ENCODE measurements around the gene LRBA. TPM values are rescaled to one million over a fixed set of nuclear protein-coding genes. Genes with fewer than 3 reads are reported as not detected.
A peak's percentile ranks its signal among the peaks of the same experiment; 100 is the strongest.
"Not testable (repeated sequence)": the region's sequence is repeated elsewhere in the genome, so short reads cannot be mapped to it uniquely, and the experiment has no call there.

LRBA gene
- total RNA-seq, 1 experiment from 2014 or later = 25.9 TPM

DNA sequence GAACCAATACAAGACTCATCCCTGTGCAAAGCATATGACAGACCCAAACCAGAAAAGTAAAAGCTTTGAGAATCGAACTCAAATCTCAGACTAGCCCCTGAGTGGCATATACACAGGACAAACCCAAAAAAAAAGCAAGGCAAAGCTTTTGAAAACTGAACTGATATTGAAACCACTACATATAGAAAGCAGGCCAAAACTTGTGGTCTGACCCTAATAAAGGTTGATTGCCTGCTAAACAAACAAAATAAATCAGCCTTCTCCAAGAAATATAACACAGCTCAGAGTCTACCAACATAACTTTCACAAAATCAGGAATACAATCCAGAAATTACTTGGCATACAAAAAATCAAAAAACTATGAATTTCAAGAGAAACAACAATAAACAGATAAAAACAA lies 40.3 kb downstream of the LRBA start:
- no peak for DNase-seq (ENCODE audit: low spot score)

GRCh38 chr4:150974252-150974640 lies 40.8 kb downstream of the LRBA start:
- no peak for DNase-seq (ENCODE audit: low spot score)

GRCh38 chr4:150973626-150974251 lies 41.3 kb downstream of the LRBA start:
- DNase-seq (ENCODE audit: low spot score) = no peak

DNA sequence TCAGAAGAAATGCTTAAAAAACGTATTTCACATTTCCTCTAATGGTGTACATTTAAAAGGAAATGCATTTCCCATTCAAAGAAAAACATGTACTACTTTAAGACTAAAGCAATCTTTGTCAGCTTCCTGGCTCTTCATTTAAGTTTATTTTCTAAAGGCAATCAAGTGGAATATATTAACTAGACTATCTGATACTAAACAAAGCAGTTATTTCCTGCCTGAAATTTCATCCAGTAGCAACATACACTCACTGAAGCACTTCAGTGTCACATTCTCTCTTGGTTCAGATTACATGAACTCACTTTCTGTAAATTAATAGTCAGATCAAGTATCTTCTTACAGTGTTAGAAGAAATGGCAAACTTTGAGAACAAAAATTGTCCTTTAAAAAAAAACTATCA lies 42.5 kb downstream of the LRBA start:
- no peak for DNase-seq (ENCODE audit: low spot score)

GRCh38 chr4:150971901-150972300 lies 43.2 kb downstream of the LRBA start:
- DNase-seq (ENCODE audit: low spot score) = no peak

- DNase-seq (ENCODE audit: low spot score) = no peak
Measured at GRCh38 chr4:150970685-150971151, 44.4 kb downstream of the LRBA start.

DNA sequence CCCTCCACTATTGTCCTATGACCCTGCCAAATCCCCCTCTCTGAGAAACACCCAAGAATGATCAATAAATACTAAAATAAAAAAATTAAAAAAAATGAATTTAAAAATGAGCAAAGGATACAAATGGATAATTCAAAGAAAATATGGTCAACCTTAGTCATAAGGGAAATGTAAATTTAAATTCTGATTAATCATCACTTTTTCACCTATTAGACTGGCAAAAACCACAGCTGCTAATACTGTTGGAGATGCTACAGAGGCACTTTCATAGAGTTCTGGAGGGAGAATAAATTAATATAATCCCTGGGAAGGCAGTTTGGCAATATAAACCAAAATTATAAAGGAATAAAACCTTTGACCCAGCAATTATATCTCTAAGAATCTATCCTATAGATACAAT lies 50.3 kb downstream of the LRBA start:
- no peak for DNase-seq (ENCODE audit: low spot score)

GRCh38 chr4:150963602-150964345 lies 51.3 kb downstream of the LRBA start:
- DNase-seq (ENCODE audit: low spot score) = not testable (repeated sequence)

GRCh38 chr4:150962245-150962644 lies 52.8 kb downstream of the LRBA start:
- DNase-seq (ENCODE audit: low spot score) = peak; percentile 6

- DNase-seq (ENCODE audit: low spot score) = no peak
Measured at GRCh38 chr4:150961566-150961965, 53.5 kb downstream of the LRBA start.

DNA sequence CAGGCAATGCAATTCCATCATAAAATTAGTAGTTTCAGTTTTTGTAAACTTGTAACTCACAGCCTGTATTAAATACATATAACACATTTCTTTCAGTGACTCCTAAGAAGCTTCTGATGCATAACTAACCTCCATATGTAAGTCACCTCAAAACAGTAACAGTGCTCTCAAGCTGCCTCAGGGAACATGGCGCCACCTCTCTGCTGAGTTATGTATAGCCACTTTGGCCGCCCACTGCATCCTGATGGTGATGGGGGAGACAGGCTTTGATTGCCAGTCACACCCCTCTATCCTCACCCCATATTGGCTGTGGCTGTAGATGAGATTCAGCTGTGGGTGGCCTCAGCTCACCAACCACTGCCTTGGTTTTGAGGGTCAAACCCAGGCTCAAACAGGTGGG lies 54.3 kb downstream of the LRBA start:
- DNase-seq (ENCODE audit: low spot score) = peak; percentile 41

DNA sequence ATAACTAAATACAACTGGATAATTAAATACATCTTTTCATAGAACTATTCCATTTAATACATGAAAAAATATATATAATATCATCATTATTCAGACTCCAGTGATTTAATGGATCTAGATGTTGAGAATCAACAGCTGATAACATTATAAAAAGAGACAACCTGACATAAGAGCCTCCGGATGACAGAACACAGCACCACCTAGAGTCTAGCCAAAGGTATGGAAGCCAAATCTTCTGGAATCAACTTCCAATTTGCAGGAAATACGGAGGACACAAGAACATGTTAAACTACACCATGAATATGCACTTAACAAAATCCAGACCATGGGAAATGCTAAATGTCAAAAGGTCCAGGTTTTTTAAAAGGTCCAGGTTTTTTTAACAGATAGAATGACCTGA lies 55.0 kb downstream of the LRBA start:
- peak; percentile 31 for DNase-seq (ENCODE audit: low spot score)

GRCh38 chr4:150957981-150958380 lies 57.1 kb downstream of the LRBA start:
- not testable (repeated sequence) for DNase-seq (ENCODE audit: low spot score)

GRCh38 chr4:150957095-150957494 lies 58.0 kb downstream of the LRBA start:
- not testable (repeated sequence) for DNase-seq (ENCODE audit: low spot score)

- not testable (repeated sequence) for DNase-seq (ENCODE audit: low spot score)
Measured at GRCh38 chr4:150953916-150954315, 61.2 kb downstream of the LRBA start.

- no peak for DNase-seq (ENCODE audit: low spot score)
Measured at GRCh38 chr4:150952167-150952845, 62.8 kb downstream of the LRBA start.

GRCh38 chr4:150950657-150951288 lies 64.3 kb downstream of the LRBA start:
- DNase-seq (ENCODE audit: low spot score) = peak; percentile 11

DNA sequence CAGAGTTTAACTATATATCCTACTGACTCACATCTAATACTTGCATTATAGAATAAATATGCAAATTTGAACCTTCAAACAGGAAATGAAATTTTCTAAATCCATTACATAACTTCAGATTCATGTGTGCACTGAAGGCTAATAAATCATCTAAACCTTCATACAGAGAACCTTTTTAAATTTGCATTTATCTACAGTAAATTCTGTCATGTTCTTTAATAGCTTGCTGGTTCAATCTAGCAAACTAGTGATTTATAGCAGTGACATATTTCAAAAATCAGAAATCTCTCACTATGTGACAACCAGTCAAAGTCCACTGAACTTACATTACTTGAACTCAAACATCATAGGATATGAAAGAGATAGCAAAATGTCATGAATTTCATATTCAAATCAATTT lies 65.1 kb downstream of the LRBA start:
- DNase-seq (ENCODE audit: low spot score) = no peak

- no peak for DNase-seq (ENCODE audit: low spot score)
Measured at GRCh38 chr4:150949342-150949741, 65.7 kb downstream of the LRBA start.

- DNase-seq (ENCODE audit: low spot score) = no peak
Measured at GRCh38 chr4:150948710-150949109, 66.4 kb downstream of the LRBA start.

DNA sequence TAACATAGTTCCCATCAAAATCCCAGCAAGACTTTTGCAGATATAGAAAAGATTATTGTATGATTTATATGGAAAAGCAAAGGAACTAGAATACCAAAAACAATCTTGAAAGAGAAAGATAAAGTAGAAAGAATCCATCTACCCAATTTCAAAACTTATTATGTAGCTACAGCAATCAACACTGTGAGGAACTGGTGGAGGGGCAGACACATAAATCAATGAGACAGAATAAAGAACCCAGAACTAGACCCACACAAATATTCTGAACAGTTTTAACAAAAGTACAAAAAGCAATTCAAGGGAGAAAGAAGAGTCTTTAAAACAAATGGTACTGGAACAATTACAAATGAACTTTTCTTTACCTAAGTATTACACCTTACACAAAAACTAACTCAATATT lies 67.0 kb downstream of the LRBA start:
- DNase-seq (ENCODE audit: low spot score) = no peak

- no peak for DNase-seq (ENCODE audit: low spot score)
Measured at GRCh38 chr4:150944660-150945059, 70.4 kb downstream of the LRBA start.

All from A172 (cell line).